Uterus (tissue), 4 donors: ENCODE results near the gene NAV2. TPM values are rescaled to one million over a fixed set of nuclear protein-coding genes. Genes with fewer than 3 reads are reported as not detected.

Experiments
- DNase-seq, 2 donors: peaks; one replicate each; pipeline ENCODE4 v3.0.0-alpha.2; 2019 to 2020
- H3K27ac ChIP-seq, 2 donors: fragments of 200-600 bp; sonication (generic); 1 replicate in 1 of 2; 2 replicates in 1 of 2; pipeline ENCODE4 v1.5.1; 2016 to 2018
- H3K27me3 ChIP-seq, 2 donors: fragments of 200-600 bp; sonication (generic); one replicate each; pipeline ENCODE4 v1.5.1; 2018 to 2019; ENCODE audit warnings: control low read depth in 1 of 2
- H3K36me3 ChIP-seq, 2 donors: fragments of 200-600 bp; sonication (generic); one replicate each; pipeline ENCODE4 v1.5.1; 2019; ENCODE audit warnings: control low read depth in 1 of 2
- H3K4me1 ChIP-seq, 2 donors: fragments of 200-600 bp; sonication (generic); one replicate each; pipeline ENCODE4 v1.5.1; 2018 to 2019; ENCODE audit warnings: control low read depth in 1 of 2
- H3K4me3 ChIP-seq, 2 donors: fragments of 200-600 bp; sonication (generic); 1 replicate in 1 of 2; 2 replicates in 1 of 2; pipeline ENCODE4 v1.5.1; 2018 to 2019; ENCODE audit warnings: mild to moderate bottlenecking in 1 of 2
- H3K9me3 ChIP-seq, 2 donors: fragments of 200-600 bp; sonication (generic); one replicate each; pipeline ENCODE4 v1.5.1; 2019; ENCODE audit warnings: control low read depth in 1 of 2
- CTCF ChIP-seq, 4 experiments: fragments of 200-600 bp in 2 of 4; fragments of 450-650 bp in 2 of 4; sonication (generic) in 2 of 4; IDR thresholded peaks; one replicate each; pipeline ENCODE4 v1.5.1; 2016 to 2019; ENCODE audit warnings: antibody characterized with exemption in 4 of 4, mild to moderate bottlenecking in 2 of 4, moderate library complexity in 1 of 4
- POLR2A ChIP-seq, 2 donors: fragments of 450-650 bp; IDR thresholded peaks; one replicate each; pipeline ENCODE4 v1.6.1; 2016; ENCODE audit warnings: antibody characterized with exemption in 2 of 2, mild to moderate bottlenecking in 1 of 2, moderate library complexity in 1 of 2
- intact Hi-C: fragments of 100-400 bp; cut with DNase I; formaldehyde crosslinking; loops from one replicate; pipeline ENCODE4 v1.15.1; 2023; ENCODE audit warnings: low total_unique reads
- total RNA-seq, 4 donors: library from RNA; depleted of rRNA in 3 of 4; stranded (reverse); fragments of >200 nt in 3 of 4; gene quantifications; one replicate each; pipeline versions ENCODE4 v1.1.0 to v1.2.4, GENCODE V29; 2014 to 2023
- donor health status: DM: yes; HTN: yes; CAD: no.

The NAV2 gene
- total RNA-seq, 4 donors from 2014 or later, result 2.6 to 31.6 (median 5.7) TPM

- H3K36me3 ChIP-seq, result no peaks in the 10 kb centered on the region
- H3K9me3 ChIP-seq, result no peaks in the 10 kb centered on the region
- TF ChIP-seq CTCF (IDR thresholded peaks at IDR 0.05) (no peak), POLR2A (IDR thresholded peaks at IDR 0.05) (no peak)
- intact Hi-C loops, result no loop called here
- no peak overlapping the region for H3K27ac ChIP-seq
- peaks cover 0 to 3% of the 10 kb centered on the region in 2 donors for H3K4me1 ChIP-seq
- no peaks in the 10 kb centered on the region for H3K27me3 ChIP-seq
- no peak overlapping the region for H3K4me3 ChIP-seq
- DNase-seq, result no peak
Observed at GRCh38 chr11:20013346-20014066, 300.9 kb downstream of the NAV2 start.

GRCh38 chr11:20014067-20014402, 301.4 kb downstream of the NAV2 start:
- Histone ChIP-seq H3K9me3 (no peaks in the 10 kb centered on the region), H3K27ac (no peak overlapping the region), H3K4me3 (no peak overlapping the region), H3K27me3 (no peaks in the 10 kb centered on the region), H3K4me1 (no peaks in the 10 kb centered on the region), H3K36me3 (no peaks in the 10 kb centered on the region)
- no peak for DNase-seq
- no peak for TF ChIP-seq POLR2A (IDR thresholded peaks at IDR 0.05)
- TF ChIP-seq CTCF (IDR thresholded peaks at IDR 0.05), result no peak
- intact Hi-C loops, result no loop called here

GRCh38 chr11:20015101-20015500, 302.5 kb downstream of the NAV2 start:
- TF ChIP-seq POLR2A (IDR thresholded peaks at IDR 0.05), result no peak
- no peak for TF ChIP-seq CTCF (IDR thresholded peaks at IDR 0.05)
- no peak overlapping the region for H3K27ac ChIP-seq

GRCh38 chr11:20015529-20016427, 303.1 kb downstream of the NAV2 start:
- Histone ChIP-seq H3K27ac (no peak overlapping the region), H3K36me3 (no peaks in the 10 kb centered on the region), H3K9me3 (no peaks in the 10 kb centered on the region), H3K4me1 (no peaks in the 10 kb centered on the region), H3K4me3 (no peak overlapping the region), H3K27me3 (no peaks in the 10 kb centered on the region)
- intact Hi-C loops, result no loop called here
- TF ChIP-seq POLR2A (IDR thresholded peaks at IDR 0.05), result no peak
- no peak for TF ChIP-seq CTCF (IDR thresholded peaks at IDR 0.05)
- no peak for DNase-seq

More at GRCh38 chr11:20015101-20015500, 302.5 kb downstream of the NAV2 start:
- Histone ChIP-seq H3K4me3 (no peak overlapping the region), H3K36me3 (no peaks in the 10 kb centered on the region), H3K9me3 (no peaks in the 10 kb centered on the region), H3K4me1 (no peaks in the 10 kb centered on the region), H3K27me3 (no peaks in the 10 kb centered on the region)
- intact Hi-C loops, result no loop called here
- DNase-seq, result no peak

- Histone ChIP-seq H3K4me1 (no peaks in the 10 kb centered on the region), H3K4me3 (no peak overlapping the region), H3K36me3 (no peaks in the 10 kb centered on the region), H3K27me3 (no peaks in the 10 kb centered on the region), H3K27ac (no peak overlapping the region), H3K9me3 (no peaks in the 10 kb centered on the region)
- TF ChIP-seq POLR2A (IDR thresholded peaks at IDR 0.05) (no peak), CTCF (IDR thresholded peaks at IDR 0.05) (no peak)
- intact Hi-C loops, result no loop called here
- no peak for DNase-seq
Observed at GRCh38 chr11:20016526-20016925, 303.9 kb downstream of the NAV2 start.
